Epithelial cell of proximal tubule (primary cell): ENCODE results near the gene POLG. TPM values are rescaled to one million over a fixed set of nuclear protein-coding genes. Genes with fewer than 3 reads are reported as not detected.
"Not testable (repeated sequence)": the region's sequence is repeated elsewhere in the genome, so short reads cannot be mapped to it uniquely, and the experiment has no call there.

Source experiments
- DNase-seq: peaks from one replicate; pipeline ENCODE4 v3.0.0-alpha.2; 2011; ENCODE audit warnings: low read depth
- H3K4me3 ChIP-seq: 2 replicates; pipeline ENCODE4 v1.5.1; 2011; ENCODE audit warnings: low read depth, mild to moderate bottlenecking, low read length
- CTCF ChIP-seq: conservative IDR thresholded peaks from 2 replicates; pipeline ENCODE4 v1.5.1; 2012; ENCODE audit warnings: low read depth, mild to moderate bottlenecking, low read length
- total RNA-seq: library from RNA; depleted of rRNA; stranded (reverse); fragments of >200 nt; gene quantifications from 2 replicates; pipeline ENCODE4 v1.2.3, GENCODE V29; 2015

The POLG gene
- total RNA-seq, 1 donor from 2014 or later: 84.6 TPM

GRCh38 chr15:89299896-89300295 lies 34.7 kb downstream of the POLG start:
- H3K4me3 ChIP-seq: no peak overlapping the region
- TF ChIP-seq CTCF: peak; percentile 62
- no peak for DNase-seq

- DNase-seq: no peak
- H3K4me3 ChIP-seq: no peak overlapping the region
- peak; percentile 9 for TF ChIP-seq CTCF
These were observed 41.6 kb downstream of the POLG start for GRCh38 chr15:89293012-89293411.

GRCh38 chr15:89291934-89292438 lies 42.6 kb downstream of the POLG start:
- no peak overlapping the region for H3K4me3 ChIP-seq
- no peak for TF ChIP-seq CTCF
- no peak for DNase-seq

GRCh38 chr15:89283201-89283600 lies 51.4 kb downstream of the POLG start:
- TF ChIP-seq CTCF: no peak
- no peak for DNase-seq
- H3K4me3 ChIP-seq: no peak overlapping the region

- TF ChIP-seq CTCF: no peak
- DNase-seq: no peak
These were observed 52.0 kb downstream of the POLG start for GRCh38 chr15:89282631-89283030.

GRCh38 chr15:89278307-89278706 lies 56.3 kb downstream of the POLG start:
- TF ChIP-seq CTCF: no peak
- H3K4me3 ChIP-seq: no peak overlapping the region
- DNase-seq: no peak

More at GRCh38 chr15:89282631-89283030, 52.0 kb downstream of the POLG start:
- H3K4me3 ChIP-seq: no peak overlapping the region

- H3K4me3 ChIP-seq, DNase-seq: not testable (repeated sequence)
These were observed 57.3 kb downstream of the POLG start for GRCh38 chr15:89277281-89277680.

Other genes starting within 250 kb of the POLG start
- 32.9 and 45.9 TPM in 2 replicates for gene ABHD2, start 246.4 kb downstream of the POLG start, total RNA-seq
- gene RLBP1, start 113.2 kb downstream of the POLG start, total RNA-seq: not detected in 2 replicates
- 49.4 and 53.2 TPM in 2 replicates for gene FANCI, start 90.8 kb downstream of the POLG start, total RNA-seq
- gene RHCG, start 161.8 kb upstream of the POLG start, total RNA-seq: 0.07 TPM in 1 of 2 replicates, not detected in the other
- gene TICRR, start 240.6 kb upstream of the POLG start, total RNA-seq: 12.0 and 13.1 TPM in 2 replicates